Lower lobe of right lung (tissue), 2 donors: ENCODE data around the gene UBE2R2. TPM values are rescaled to one million over a fixed set of nuclear protein-coding genes. Genes with fewer than 3 reads are reported as not detected.
A peak's percentile ranks its signal among the peaks of the same experiment; 100 is the strongest.
"Not testable (repeated sequence)": the region's sequence is repeated elsewhere in the genome, so short reads cannot be mapped to it uniquely, and the experiment has no call there.

ENCODE experiments used
- ATAC-seq, 2 donors: fragments of 200-7000 bp; cut with Tn5 transposase; one replicate each; pipeline ENCODE4 v1.9.1; 2020 to 2022; ENCODE audit warnings: mild to moderate bottlenecking in 2 of 2, moderate library complexity in 2 of 2
- DNase-seq: peaks from one replicate; pipeline ENCODE4 v3.0.0-alpha.2; 2020
- H3K27ac ChIP-seq: fragments of 200-600 bp; one replicate; pipeline ENCODE4 v1.8.0; 2022
- H3K27me3 ChIP-seq: fragments of 200-600 bp; one replicate; pipeline ENCODE4 v1.8.0; 2022; ENCODE audit warnings: low read depth
- H3K36me3 ChIP-seq: fragments of 200-600 bp; one replicate; pipeline ENCODE4 v1.8.0; 2022; ENCODE audit warnings: mild to moderate bottlenecking
- H3K4me1 ChIP-seq: fragments of 200-600 bp; one replicate; pipeline ENCODE4 v1.8.0; 2022
- H3K4me3 ChIP-seq: fragments of 200-600 bp; one replicate; pipeline ENCODE4 v1.8.0; 2022; ENCODE audit warnings: mild to moderate bottlenecking
- H3K9me3 ChIP-seq: fragments of 200-600 bp; one replicate; pipeline ENCODE4 v1.8.0; 2022
- CTCF ChIP-seq: fragments of 200-600 bp; IDR thresholded peaks from one replicate; pipeline ENCODE4 v1.8.0; 2022; ENCODE audit warnings: antibody characterized with exemption, mild to moderate bottlenecking
- intact Hi-C: fragments of 100-400 bp; cut with DNase I; formaldehyde crosslinking; loops from one replicate; pipeline ENCODE4 v1.11.0; 2022
- total RNA-seq: library from RNA; stranded (reverse); fragmentation: NEBNext Ultra II Directional; extraction: Animal tissue kit (Norgen Biotek cat#: 25700); gene quantifications from one replicate; pipeline ENCODE4 v1.2.1, GENCODE V29; 2021
- donor health status: DM: no; HTN: yes; CAD: no; lungs with severe emphysema.

The UBE2R2 gene
- total RNA-seq, 1 donor from 2014 or later, result 39.8 TPM

DNA sequence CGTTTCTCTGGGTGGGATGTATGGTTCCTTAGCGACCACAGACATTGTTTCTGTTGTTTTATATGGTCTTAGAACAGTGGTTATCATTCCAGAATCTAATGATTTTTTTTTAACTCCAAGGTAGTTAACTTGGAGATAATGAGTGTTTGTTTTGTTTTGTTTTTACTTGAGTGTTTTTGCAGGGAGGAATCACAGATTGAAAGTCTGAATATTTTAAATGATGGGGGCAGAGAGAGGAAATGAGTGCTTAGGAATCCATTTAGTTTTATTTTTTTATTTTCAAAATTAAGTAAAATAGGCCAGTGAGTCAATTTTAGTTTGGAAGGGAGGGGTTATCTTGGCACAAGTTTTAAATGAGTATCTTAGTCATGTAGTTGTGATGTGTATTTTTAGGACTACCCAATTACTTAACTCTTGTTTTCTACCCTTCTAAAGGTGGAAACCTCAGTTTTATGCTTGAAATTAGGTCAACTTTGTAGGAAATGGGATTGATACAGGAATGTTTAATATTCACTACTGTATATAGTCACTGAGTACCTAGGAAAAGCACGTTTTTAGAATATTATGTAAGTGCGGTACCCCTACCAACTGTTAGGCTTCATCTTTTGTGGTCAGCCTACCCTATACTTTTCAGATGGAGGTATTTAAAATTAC, 2.0 kb downstream of the UBE2R2 start:
- Histone ChIP-seq H3K4me1 (peaks cover 48% of the 10 kb centered on the region), H3K27me3 (no peaks in the 10 kb centered on the region), H3K4me3 (peak overlapping the region; percentile 89), H3K27ac (peak overlapping the region; percentile 98), H3K36me3 (no peaks in the 10 kb centered on the region), H3K9me3 (no peaks in the 10 kb centered on the region)
- no peak for DNase-seq
- ATAC-seq, result no peak
- intact Hi-C loops, result no loop called here
- no peak for TF ChIP-seq CTCF

DNA sequence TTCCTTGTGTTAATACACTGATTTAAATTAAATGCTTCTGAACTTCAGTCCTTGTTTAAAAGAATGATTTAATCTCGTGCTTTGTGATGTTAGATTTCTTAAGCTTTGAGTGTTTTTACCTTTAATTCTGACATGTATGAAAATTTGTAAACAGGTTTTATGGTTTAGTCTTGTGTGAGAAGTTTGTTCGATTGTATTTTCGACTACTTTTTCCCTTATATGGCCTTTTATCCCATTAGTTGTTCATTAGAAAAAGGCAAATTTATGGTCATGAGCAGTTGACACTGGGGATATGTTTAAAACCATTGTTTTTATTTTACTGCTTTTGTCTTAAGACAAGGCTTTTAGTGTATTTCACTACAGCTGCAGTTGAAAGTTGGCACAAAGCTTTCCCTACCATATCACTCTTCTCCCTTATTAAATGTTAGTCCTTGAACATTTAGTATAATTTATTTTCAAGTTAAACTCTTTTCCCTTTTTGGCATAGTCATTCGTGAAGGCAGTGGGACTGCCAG, 3.3 kb downstream of the UBE2R2 start:
- ATAC-seq (no peak), DNase-seq (no peak)
- no peak overlapping the region for H3K27ac ChIP-seq
- H3K9me3 ChIP-seq, result no peaks in the 10 kb centered on the region
- H3K4me3 ChIP-seq, result no peak overlapping the region
- intact Hi-C loops, result no loop called here
- H3K4me1 ChIP-seq, result peaks cover 35% of the 10 kb centered on the region
- no peak for TF ChIP-seq CTCF
- no peaks in the 10 kb centered on the region for H3K36me3 ChIP-seq
- no peaks in the 10 kb centered on the region for H3K27me3 ChIP-seq

DNA sequence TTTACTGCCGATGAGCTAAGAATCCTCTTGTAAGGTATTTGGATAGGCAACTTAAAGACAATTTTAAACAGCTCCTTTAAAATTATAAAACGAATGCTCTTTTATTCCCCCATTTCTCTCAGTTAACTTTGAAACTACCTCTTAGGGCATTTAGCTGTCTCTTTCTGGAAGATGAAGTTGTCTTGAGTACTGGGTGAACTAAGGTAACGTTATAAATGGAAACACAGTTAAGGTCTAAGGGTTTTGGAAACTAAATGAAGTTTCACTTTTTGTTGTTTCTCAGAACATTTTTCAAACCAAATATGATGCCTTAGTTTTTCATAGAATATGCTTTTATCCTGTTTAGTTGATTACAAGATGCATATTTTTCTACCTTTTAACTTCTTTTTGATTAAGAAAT, 6.8 kb downstream of the UBE2R2 start:
- Histone ChIP-seq H3K36me3 (peaks cover 8% of the 10 kb centered on the region), H3K4me1 (peaks cover 24% of the 10 kb centered on the region), H3K27ac (no peak overlapping the region), H3K4me3 (no peak overlapping the region), H3K27me3 (no peaks in the 10 kb centered on the region), H3K9me3 (no peaks in the 10 kb centered on the region)
- intact Hi-C loops, result no loop called here
- no peak for DNase-seq
- no peak for TF ChIP-seq CTCF
- ATAC-seq, result no peak

GRCh38 chr9:33827285-33827684, 10.3 kb downstream of the UBE2R2 start:
- intact Hi-C loops, H3K27me3 ChIP-seq, H3K27ac ChIP-seq, H3K9me3 ChIP-seq, DNase-seq, H3K36me3 ChIP-seq, H3K4me3 ChIP-seq, ATAC-seq, H3K4me1 ChIP-seq: not testable (repeated sequence)

- H3K4me1 ChIP-seq, intact Hi-C loops, H3K36me3 ChIP-seq, H3K4me3 ChIP-seq, H3K27ac ChIP-seq, ATAC-seq, H3K27me3 ChIP-seq, H3K9me3 ChIP-seq: not testable (repeated sequence)
- peak; percentile 68 for DNase-seq
Observed at GRCh38 chr9:33829641-33830230, 12.8 kb downstream of the UBE2R2 start.

- ATAC-seq (no peak), DNase-seq (no peak)
- TF ChIP-seq CTCF, result no peak
- Histone ChIP-seq H3K36me3 (no peaks in the 10 kb centered on the region), H3K27ac (peak overlapping the region; percentile 25), H3K4me1 (peaks cover 36% of the 10 kb centered on the region), H3K4me3 (no peak overlapping the region), H3K9me3 (no peaks in the 10 kb centered on the region), H3K27me3 (no peaks in the 10 kb centered on the region)
- intact Hi-C loops, result no loop called here
Observed at GRCh38 chr9:33835625-33836260, 18.8 kb downstream of the UBE2R2 start.

DNA sequence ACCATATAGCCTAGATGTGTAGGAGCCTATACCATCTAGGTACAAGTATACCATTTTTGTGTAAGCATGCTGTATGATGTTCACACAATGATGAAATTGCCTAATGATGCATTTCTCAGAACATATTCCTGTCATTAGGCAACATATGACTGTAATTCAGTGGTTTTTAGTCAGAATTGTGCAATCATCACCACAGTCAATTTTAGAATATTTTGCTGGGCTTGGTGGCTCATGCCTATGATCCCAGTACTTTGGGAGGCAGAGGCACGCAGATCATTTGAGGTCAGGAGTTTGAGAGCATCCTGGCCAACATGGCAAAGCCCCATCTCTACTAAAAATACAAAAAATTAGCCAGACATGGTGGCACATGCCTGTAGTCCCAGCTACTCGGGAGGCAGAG, 19.3 kb downstream of the UBE2R2 start:
- DNase-seq, H3K9me3 ChIP-seq, H3K36me3 ChIP-seq, H3K27me3 ChIP-seq, H3K4me3 ChIP-seq, intact Hi-C loops: not testable (repeated sequence)
- Histone ChIP-seq H3K4me1 (peaks cover 41% of the 10 kb centered on the region), H3K27ac (peak overlapping the region; percentile 25)
- ATAC-seq, result peak; percentile 73
